Stomach (tissue), 9 donors: ENCODE results near the gene YEATS4. TPM values are rescaled to one million over a fixed set of nuclear protein-coding genes. Genes with fewer than 3 reads are reported as not detected.

Source experiments
- DNase-seq, 2 donors: peaks; one replicate each; pipeline versions ENCODE4 v3.0.0 to v3.0.0-alpha.2; 2013 to 2019
- H3K27ac ChIP-seq, 5 donors: fragments of 200-600 bp in 4 of 5; sonication (generic) in 4 of 5; one replicate each; pipeline ENCODE4 v1.5.1; 2013 to 2019; ENCODE audit warnings: mild to moderate bottlenecking in 1 of 5, moderate library complexity in 1 of 5
- H3K27me3 ChIP-seq, 3 donors: fragments of 200-600 bp; sonication (generic); one replicate each; pipeline ENCODE4 v1.5.1; 2017 to 2019; ENCODE audit warnings: mixed run types in 1 of 3
- H3K36me3 ChIP-seq, 4 donors: fragments of 200-600 bp; sonication (generic); 1 replicate in 3 of 4; 2 replicates in 1 of 4; pipeline ENCODE4 v1.5.1; 2016 to 2019
- H3K4me1 ChIP-seq, 4 donors: fragments of 200-600 bp; sonication (generic); one replicate each; pipeline ENCODE4 v1.5.1; 2016 to 2019
- H3K4me3 ChIP-seq, 4 donors: fragments of 200-600 bp; sonication (generic) in 3 of 4; one replicate each; pipeline ENCODE4 v1.5.1; 2016 to 2019; ENCODE audit warnings: mild to moderate bottlenecking in 1 of 4
- H3K9me3 ChIP-seq, 4 donors: fragments of 200-600 bp; sonication (generic); one replicate each; pipeline ENCODE4 v1.5.1; 2016 to 2019
- EP300 ChIP-seq: sonication (generic); formaldehyde crosslinking; IDR thresholded peaks from one replicate; pipeline ENCODE4 v1.6.1; 2017; ENCODE audit warnings: antibody characterized with exemption
- POLR2A ChIP-seq, 4 donors: fragments of 450-650 bp; IDR thresholded peaks; one replicate each; pipeline ENCODE4 v1.6.1; 2016; ENCODE audit warnings: antibody characterized with exemption in 4 of 4, control low read depth in 2 of 4, mild to moderate bottlenecking in 1 of 4, moderate library complexity in 1 of 4
- POLR2AphosphoS5 ChIP-seq, 3 donors: sonication (generic); formaldehyde crosslinking; IDR thresholded peaks; one replicate each; pipeline ENCODE4 v1.6.1; 2016; ENCODE audit warnings: antibody characterized with exemption in 3 of 3
- WGBS, 5 donors: extraction: QIAGEN DNeasy Blood & Tissue Kit in 3 of 5; methylation state at CpG; one replicate each; pipeline versions ENCODE4 v1.1.5 to v1.1.7; 2013 to 2018; 5-methylcytosine and 5-hydroxymethylcytosine counted together
- intact Hi-C: fragments of 100-400 bp; cut with DNase I; formaldehyde crosslinking; loops from one replicate; pipeline ENCODE4 v1.15.1; 2023; ENCODE audit warnings: low total_unique reads
- polyA plus RNA-seq, 3 donors: library from polyadenylated mRNA; stranded (reverse); fragments of 200-250 nt; gene quantifications; one replicate each; pipeline ENCODE4 v1.2.3, GENCODE V29; 2013
- total RNA-seq, 5 donors: library from RNA; depleted of rRNA; stranded (reverse); fragments of >200 nt; gene quantifications; one replicate each; pipeline versions ENCODE4 v1.1.0 to v1.2.3, GENCODE V29; 2014 to 2016
- TF ChIP-seq, protein P1 (sequence below), 7 experiments: fragments of 450-650 bp in 4 of 7; fragments of 200-600 bp in 3 of 7; sonication (generic) in 3 of 7; IDR thresholded peaks; one replicate each; pipeline ENCODE4 v1.5.1; 2016 to 2019; ENCODE audit warnings: antibody characterized with exemption in 7 of 7, control low read depth in 2 of 7, mild to moderate bottlenecking in 1 of 7
- donor health status: healthy with polysubstance abuse.
- donor health status: Bipolar disorder and iron deficiency.
- donor health status: healthy.

YEATS4 gene
- total and polyA plus RNA-seq, 8 donors = 10.3 to 26.8 (median 15.4) TPM; not detected in 1

- H3K4me1 ChIP-seq = peaks cover 9 to 13% (median 12%) of the 10 kb centered on the region in 4 donors
- H3K36me3 ChIP-seq = no peaks in the 10 kb centered on the region
- peak overlapping the region in 1 of 4 donors; percentile 13 for H3K4me3 ChIP-seq
- peak in 2 of 3 donors; percentile 13 to 63 for TF ChIP-seq POLR2AphosphoS5 (IDR thresholded peaks at IDR 0.05)
- TF ChIP-seq POLR2A (IDR thresholded peaks at IDR 0.05) = no peak
- TF ChIP-seq EP300 = no peak
- TF ChIP-seq, protein P1, sequence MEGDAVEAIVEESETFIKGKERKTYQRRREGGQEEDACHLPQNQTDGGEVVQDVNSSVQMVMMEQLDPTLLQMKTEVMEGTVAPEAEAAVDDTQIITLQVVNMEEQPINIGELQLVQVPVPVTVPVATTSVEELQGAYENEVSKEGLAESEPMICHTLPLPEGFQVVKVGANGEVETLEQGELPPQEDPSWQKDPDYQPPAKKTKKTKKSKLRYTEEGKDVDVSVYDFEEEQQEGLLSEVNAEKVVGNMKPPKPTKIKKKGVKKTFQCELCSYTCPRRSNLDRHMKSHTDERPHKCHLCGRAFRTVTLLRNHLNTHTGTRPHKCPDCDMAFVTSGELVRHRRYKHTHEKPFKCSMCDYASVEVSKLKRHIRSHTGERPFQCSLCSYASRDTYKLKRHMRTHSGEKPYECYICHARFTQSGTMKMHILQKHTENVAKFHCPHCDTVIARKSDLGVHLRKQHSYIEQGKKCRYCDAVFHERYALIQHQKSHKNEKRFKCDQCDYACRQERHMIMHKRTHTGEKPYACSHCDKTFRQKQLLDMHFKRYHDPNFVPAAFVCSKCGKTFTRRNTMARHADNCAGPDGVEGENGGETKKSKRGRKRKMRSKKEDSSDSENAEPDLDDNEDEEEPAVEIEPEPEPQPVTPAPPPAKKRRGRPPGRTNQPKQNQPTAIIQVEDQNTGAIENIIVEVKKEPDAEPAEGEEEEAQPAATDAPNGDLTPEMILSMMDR (IDR thresholded peaks at IDR 0.05) = peak in 5 of 7 experiments; percentile 34 to 73 (median 58)
- H3K27ac ChIP-seq = peak overlapping the region in 1 of 5 donors; percentile 21
- no peaks in the 10 kb centered on the region for H3K9me3 ChIP-seq
- 22 to 29% (median 27%) methylated on average over 8 of the region's 8 CpGs for WGBS, 5 donors
- peak; percentile 50 to 85 for DNase-seq
- no peaks in the 10 kb centered on the region for H3K27me3 ChIP-seq
- intact Hi-C loops = no loop called here
Observed at GRCh38 chr12:69415471-69416275, 56.1 kb downstream of the YEATS4 start.

GRCh38 chr12:69417231-69417630 lies 57.7 kb downstream of the YEATS4 start:
- no peak overlapping the region for H3K27ac ChIP-seq
- no peaks in the 10 kb centered on the region for H3K27me3 ChIP-seq
- peaks cover 9 to 13% (median 12%) of the 10 kb centered on the region in 4 donors for H3K4me1 ChIP-seq
- no peak for DNase-seq
- intact Hi-C loops = no loop called here
- no peaks in the 10 kb centered on the region for H3K36me3 ChIP-seq
- H3K4me3 ChIP-seq = no peak overlapping the region
- WGBS, 5 donors = 82 to 90% (median 85%) methylated on average over 5 of the region's 5 CpGs
- no peaks in the 10 kb centered on the region for H3K9me3 ChIP-seq
- TF ChIP-seq POLR2A (IDR thresholded peaks at IDR 0.05) (no peak), EP300 (no peak), POLR2AphosphoS5 (IDR thresholded peaks at IDR 0.05) (no peak)
- TF ChIP-seq, protein P1 (IDR thresholded peaks at IDR 0.05) = no peak

GRCh38 chr12:69417741-69418167 lies 58.2 kb downstream of the YEATS4 start:
- H3K9me3 ChIP-seq = no peaks in the 10 kb centered on the region

GRCh38 chr12:69419701-69420100 lies 60.2 kb downstream of the YEATS4 start:
- 74 to 94% (median 90%) methylated on average over 1 of the region's 1 CpG for WGBS, 5 donors
- intact Hi-C loops = no loop called here
- no peak overlapping the region for H3K27ac ChIP-seq

More at GRCh38 chr12:69417741-69418167, 58.2 kb downstream of the YEATS4 start:
- no peak for TF ChIP-seq POLR2AphosphoS5 (IDR thresholded peaks at IDR 0.05)
- TF ChIP-seq POLR2A (IDR thresholded peaks at IDR 0.05) = no peak
- TF ChIP-seq, protein P1 (IDR thresholded peaks at IDR 0.05) = no peak
- no peak for TF ChIP-seq EP300
- no peak for DNase-seq
- no peak overlapping the region for H3K27ac ChIP-seq
- H3K36me3 ChIP-seq = no peaks in the 10 kb centered on the region
- H3K4me3 ChIP-seq = no peak overlapping the region
- H3K4me1 ChIP-seq = peaks cover 9 to 13% (median 12%) of the 10 kb centered on the region in 4 donors
- intact Hi-C loops = no loop called here
- no peaks in the 10 kb centered on the region for H3K27me3 ChIP-seq
- WGBS, 5 donors = 41 to 71% (median 62%) methylated on average over 5 of the region's 5 CpGs

More at GRCh38 chr12:69419701-69420100, 60.2 kb downstream of the YEATS4 start:
- DNase-seq = no peak
- Histone ChIP-seq H3K4me3 (no peak overlapping the region), H3K27me3 (no peaks in the 10 kb centered on the region), H3K4me1 (peaks cover 9 to 13% (median 12%) of the 10 kb centered on the region in 4 donors), H3K9me3 (no peaks in the 10 kb centered on the region), H3K36me3 (no peaks in the 10 kb centered on the region)
- TF ChIP-seq POLR2AphosphoS5 (IDR thresholded peaks at IDR 0.05) = no peak
- no peak for TF ChIP-seq EP300
